NT2/D1 (cell line): ENCODE data around the gene FOXO3.

Experiments used
- SUZ12 ChIP-seq: IDR thresholded peaks from 2 replicates; pipeline ENCODE4 v1.6.1; 2011; ENCODE audit not compliant: insufficient read length, insufficient read depth; ENCODE audit errors: extremely low read depth
- YY1 ChIP-seq: IDR thresholded peaks from 2 replicates; pipeline ENCODE4 v1.6.1; 2011; ENCODE audit not compliant: insufficient read length, insufficient read depth
- ZNF274 ChIP-seq: IDR thresholded peaks from 2 replicates; pipeline ENCODE4 v1.6.1; 2011; ENCODE audit warnings: mild to moderate bottlenecking, low read depth, low read length

DNA sequence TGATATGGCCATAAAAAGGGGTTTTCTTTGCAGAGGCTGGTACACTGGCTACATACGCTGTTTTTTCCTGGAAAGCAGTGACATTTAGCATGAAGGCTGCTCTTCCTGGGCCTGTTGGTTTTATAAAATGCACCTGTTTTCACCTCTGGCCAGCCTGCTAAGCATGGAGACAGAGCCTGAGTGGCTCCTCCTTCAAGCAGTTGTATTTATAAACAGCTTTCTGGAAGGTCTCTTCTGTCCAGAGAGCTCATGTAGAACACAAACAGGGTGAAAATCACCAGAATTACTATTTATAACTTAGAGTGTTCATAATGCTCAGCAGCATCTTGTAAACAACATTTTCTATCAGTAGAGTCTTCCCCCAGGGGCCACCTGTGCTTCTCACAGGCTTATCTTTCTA, 109.0 kb downstream of the FOXO3 start:
- TF ChIP-seq YY1 (no peak), SUZ12 (no peak), ZNF274 (no peak)
